Urothelium cell line (cell line): ENCODE data around the gene MAPK4.

Source experiments
- DNase-seq: peaks from one replicate; pipeline ENCODE4 v3.0.0; 2011; ENCODE audit warnings: low spot score, mixed read lengths
- FAIRE-seq: peaks from 2 replicates; lab custom pipeline; 2011; peaks lifted over from hg19 to GRCh38; lab: Jason Lieb, UNC

Gene MAPK4

DNA sequence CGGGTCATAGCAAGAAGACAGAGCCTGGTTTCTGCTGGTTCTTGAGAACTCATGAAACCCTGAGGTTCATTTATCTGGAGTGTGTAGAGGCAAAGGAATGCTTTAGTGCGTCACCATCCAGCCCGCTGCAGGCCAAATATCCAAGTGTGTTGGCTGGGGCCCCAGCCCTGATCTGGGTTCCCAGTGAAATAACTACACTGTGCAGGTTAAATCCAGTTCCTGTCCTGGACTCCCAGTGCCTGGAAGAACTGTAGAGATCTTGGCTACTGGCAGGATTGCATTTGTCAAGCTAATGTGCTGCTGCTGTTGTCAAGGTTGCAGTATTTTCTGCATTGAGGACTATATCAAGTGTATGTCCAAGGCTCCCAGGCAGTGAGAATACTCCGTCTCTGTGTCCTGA lies 89.9 kb downstream of the MAPK4 start:
- no peak for FAIRE-seq
- no peak for DNase-seq

DNA sequence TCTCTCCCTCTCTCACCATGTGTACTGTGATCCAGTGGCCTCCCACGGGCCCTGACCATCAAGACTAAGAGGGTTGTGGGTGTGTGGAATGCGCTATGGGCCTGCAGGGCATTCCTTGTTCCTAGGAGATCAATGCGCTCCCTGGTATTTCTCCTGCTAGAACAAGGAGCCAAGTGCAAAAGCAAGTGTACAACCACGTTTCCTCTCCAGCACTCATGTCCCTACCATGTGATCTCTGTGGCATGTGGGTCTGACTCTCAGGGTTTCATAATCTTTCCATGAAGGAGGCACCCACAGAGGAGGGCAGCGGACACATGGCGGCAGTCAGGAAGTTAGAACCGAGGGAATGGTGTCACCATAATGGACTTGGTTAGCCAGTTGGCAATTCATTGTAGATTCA lies 91.4 kb downstream of the MAPK4 start:
- no peak for FAIRE-seq
- DNase-seq = no peak

DNA sequence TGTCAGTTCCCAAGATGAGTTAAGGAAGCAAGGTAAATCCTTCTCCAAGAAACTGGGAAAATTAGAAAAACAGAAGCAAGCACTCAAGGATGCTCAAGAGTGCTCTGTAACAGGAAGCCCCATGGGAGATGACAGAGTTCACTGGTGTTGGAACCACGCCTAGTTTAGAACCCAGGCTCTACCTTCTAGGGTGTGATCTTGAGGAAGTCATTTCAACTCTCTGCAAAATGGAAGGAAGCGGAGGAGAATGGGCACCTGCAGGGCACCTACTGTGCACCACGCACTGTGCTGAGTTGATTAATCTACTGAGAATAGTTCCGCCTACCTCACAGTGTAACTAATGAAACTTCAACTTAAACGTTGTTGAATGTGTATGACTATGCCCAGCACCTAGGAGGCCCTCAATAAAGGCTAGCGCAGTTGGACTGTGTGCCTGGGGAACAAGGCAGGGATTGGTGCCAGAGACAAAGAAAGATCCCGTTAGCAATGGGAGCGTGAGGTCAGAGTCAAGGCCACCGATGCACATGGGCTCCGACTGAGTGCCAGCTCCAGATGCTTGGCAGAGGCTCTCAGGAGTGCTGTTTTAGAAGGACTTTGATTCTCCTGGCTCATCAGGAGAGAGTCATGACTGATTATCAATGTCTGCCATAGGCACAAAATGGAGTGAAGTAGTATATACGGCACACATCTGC lies 93.7 kb downstream of the MAPK4 start:
- FAIRE-seq (no peak), DNase-seq (no peak)

DNA sequence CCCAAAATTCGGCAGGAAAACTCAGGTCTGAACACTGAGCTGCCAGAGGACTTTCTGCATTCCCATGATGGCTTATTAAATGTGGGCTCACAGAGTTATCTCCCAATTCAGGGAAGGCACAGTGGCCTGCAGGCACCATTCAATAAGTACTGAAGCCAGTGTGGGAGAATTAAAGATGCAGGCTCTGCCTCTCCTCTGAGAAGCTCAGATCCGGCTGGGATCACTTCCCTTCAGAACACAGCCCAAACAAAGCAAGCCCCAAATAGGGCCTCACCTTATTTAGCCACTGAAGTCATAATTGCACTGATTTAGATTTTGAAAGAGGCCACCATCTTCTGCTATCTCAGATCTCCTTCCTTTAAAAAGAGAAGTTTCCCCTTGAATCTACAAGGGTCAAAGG lies 94.3 kb downstream of the MAPK4 start:
- FAIRE-seq (no peak), DNase-seq (no peak)

DNA sequence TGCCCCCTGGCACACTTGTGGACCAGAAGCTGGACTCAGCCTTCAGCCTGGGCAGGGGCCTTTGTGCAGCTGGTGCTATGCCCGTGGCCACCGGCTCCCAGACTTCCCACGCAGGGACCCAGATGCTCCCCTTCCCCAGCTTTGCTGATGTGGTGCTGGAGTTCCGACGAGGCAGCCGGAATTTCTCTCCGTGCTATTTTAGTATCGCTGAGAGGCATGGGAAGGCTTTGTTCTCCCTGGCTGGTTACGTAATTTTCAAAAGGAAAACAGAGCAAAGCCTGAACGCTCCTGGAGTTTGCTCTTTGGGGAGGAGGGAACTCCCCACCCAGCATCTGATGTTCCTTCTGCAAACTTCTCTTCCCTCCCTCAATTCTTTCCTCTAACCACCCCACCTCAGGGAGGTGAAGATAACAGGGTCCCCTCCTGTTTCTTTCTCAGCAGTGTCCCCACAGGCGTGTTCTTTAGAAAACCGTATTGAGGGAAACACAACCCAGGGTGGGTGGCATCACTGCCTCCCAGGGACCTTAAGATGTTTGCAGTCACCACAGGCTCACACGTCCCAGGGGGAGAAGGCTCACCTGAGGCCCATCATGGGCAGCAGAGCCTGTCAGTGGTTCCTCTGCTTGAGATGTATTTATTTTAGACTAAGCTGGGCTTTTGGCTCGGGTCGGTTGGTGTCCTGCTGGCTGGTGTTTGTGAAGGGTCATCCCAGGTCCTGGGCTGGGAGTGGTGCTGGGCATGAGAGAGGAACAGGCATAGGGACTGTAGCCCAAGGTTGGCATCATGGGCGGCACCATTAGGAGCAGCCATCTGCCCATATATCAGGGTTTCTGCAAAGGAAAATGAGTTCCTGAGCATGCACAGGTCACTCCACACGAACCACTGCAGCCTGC lies 95.0 kb downstream of the MAPK4 start:
- no peak for DNase-seq
- no peak for FAIRE-seq

DNA sequence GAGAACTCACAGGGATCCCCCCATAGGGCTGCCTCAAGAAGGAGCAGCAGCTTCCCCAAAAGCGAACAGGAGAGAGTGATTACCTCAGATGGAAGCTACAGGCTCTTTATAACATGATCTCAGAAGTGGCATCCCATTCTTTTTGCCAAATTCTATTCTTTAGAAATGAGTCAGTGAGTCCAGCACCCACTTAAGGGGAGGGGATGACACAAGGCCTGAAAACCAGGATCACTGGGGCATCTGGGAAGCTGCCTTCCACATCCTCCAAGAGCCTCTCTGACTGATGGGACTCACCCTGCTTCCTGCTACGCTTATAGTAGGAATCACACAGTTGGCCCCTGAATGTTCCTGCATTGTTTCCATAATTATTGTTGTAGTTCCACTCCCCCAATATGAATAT lies 96.5 kb downstream of the MAPK4 start:
- FAIRE-seq (no peak), DNase-seq (no peak)

DNA sequence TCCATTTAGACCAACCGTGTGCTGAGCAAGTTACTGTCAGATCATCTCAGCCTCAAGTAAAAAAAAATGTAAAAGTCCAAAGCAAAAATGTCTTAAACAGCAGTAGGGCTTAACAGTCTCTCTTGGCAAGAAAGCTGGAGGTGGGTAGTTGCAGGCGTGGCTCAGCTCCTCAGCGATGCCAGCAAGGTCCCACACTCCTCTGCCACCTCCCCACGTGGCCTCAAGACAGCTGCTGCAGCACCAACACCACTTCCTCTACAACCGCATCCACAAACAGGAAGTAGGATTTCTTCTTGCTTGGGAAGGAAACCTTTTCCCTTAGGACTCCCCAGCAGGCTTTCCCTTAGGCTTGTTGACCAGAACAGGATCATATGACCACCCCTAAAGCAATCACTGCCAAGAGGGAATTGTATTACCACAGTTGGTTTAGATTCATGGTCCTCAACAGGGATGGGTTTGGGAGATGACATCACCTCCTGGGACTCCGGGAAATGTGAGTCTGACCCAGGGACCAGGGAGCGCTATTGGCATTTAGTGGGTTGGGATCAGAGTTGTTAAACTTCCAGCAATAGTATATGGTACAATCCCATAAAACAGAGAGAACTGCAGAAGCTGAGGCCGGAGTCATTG lies 97.1 kb downstream of the MAPK4 start:
- DNase-seq (peak; percentile 10), FAIRE-seq (no peak)

DNA sequence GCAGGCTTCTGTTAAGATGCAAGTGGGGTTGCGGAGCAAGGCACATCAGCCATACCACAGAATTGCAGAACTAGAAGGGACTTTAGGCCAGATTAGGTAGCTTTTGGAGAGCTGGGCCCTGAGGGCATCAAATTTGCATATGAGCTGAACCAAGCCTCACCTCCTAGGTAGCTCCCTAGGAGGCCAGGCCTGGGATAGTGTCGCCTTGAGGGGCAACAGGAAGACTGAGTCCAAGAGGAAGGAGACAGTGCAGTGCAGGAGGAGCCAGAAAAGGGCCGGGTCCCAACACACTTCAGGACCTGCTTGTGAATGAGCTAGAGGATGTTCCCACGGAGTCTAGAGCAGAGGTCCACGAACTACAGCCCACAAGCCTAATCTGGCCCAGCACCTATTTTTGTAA lies 98.7 kb downstream of the MAPK4 start:
- DNase-seq = no peak
- FAIRE-seq = no peak

DNA sequence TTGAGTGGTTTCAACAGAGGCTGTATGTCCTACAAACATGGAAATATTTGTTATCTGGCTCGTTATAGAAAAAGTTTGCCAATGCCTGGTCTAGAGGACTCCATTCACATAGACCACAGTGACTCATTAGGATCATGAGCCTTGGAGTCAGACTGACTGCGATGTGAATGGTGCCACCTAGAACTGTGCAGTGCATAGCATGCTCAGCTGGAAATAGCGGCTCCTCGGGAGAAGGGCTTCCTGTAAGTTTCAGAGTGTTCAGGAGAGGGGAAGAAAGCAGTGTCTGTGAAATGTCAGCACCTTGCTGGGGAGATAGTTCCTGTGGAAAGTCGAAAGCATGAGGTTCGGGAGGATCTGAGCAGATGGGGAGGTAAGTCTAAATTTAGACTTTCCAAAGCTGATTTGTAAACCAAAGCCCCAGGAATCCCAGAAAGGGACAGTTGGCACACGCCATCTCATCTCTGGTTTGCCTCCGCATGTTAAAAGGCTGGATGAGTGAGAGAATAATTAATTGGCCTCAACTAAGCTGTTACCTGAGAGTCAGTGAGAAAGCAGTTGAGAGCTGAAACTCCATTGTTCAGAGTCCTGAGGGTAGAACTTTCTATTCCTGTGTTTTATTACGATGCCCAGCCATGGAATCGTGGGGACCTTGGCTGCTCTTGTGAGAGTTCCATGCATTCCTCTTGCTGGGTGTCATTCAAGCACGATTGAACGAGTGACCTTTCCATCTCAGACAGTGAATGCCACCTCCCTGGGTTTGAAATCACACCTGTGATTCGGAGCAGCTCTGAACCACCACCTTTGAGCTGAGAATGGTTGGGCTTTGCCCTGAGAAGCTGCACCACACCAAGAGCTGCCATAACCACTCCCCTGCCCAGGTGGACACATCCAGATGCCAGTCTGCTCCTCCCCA lies 99.5 kb downstream of the MAPK4 start:
- no peak for FAIRE-seq

DNA sequence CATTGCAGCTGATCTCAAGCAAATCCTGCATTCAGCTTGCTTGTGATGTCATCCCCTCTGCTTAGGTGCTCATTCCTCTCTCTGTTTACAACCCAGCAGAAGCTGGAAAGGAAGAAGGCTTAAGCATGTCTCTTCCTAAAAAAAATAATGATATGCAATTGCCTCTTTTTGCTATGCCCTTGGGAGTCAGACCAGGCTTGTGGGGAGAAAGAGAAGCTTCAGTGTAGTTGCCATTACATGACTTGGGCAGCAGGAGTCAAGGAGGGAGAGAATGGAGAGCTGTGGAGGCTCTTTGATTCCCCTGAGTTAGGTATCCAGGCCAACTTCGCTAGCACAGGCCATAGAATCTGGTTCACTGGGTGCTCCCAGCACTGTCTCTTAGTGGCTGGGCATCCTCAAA lies 101.1 kb downstream of the MAPK4 start:
- DNase-seq (no peak), FAIRE-seq (no peak)

More for the DNA sequence above, 99.5 kb downstream of the MAPK4 start:
- DNase-seq = peak; percentile 70

DNA sequence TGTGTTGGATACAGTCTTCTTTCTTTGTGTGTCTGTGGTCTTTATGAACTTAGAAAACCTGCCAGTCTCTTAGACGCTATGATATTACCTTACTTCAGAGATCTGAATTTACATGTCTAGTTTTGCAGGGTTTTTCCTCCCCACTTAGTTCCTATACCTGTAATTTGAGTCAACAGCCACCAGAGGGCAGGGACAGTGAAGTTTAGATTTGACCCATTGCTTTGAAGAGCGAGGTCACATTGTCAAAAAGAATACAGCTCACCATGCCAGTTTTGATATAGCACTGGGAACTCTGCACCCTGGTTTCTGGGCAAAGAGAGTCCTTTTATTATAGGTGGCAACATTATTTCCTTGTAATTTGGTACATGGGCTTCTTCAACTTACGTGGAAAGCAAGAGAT lies 102.3 kb downstream of the MAPK4 start:
- FAIRE-seq = no peak
- no peak for DNase-seq

DNA sequence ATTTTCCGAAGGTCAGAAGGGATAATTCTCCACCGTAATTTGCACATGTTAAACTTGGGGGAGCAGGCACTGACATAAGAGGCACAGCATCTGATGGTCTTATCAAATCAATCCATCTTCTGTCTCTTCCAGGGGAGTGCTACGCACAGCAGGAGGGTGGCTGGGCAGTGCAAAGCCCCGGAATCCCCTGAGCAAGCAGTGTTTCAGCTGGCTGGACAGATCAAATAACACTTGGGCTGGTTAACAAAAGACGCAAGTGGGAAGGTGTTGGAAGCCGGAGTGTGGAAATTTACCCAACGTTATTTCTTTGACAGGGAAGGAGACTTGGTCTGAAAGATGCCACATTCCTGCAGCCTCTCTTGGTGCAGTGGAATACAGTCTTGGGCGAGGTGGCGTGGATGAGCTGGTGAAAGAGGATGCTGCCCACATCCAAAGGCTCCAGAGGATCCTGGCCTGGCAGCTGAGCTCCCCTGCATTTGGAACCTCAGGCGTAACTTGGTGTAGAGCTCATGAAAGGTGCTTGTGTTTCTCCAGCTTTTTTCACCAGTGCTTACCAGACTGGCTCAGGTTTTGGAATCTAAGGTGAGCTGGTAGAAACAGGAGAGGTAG lies 103.0 kb downstream of the MAPK4 start:
- DNase-seq = no peak
- no peak for FAIRE-seq

DNA sequence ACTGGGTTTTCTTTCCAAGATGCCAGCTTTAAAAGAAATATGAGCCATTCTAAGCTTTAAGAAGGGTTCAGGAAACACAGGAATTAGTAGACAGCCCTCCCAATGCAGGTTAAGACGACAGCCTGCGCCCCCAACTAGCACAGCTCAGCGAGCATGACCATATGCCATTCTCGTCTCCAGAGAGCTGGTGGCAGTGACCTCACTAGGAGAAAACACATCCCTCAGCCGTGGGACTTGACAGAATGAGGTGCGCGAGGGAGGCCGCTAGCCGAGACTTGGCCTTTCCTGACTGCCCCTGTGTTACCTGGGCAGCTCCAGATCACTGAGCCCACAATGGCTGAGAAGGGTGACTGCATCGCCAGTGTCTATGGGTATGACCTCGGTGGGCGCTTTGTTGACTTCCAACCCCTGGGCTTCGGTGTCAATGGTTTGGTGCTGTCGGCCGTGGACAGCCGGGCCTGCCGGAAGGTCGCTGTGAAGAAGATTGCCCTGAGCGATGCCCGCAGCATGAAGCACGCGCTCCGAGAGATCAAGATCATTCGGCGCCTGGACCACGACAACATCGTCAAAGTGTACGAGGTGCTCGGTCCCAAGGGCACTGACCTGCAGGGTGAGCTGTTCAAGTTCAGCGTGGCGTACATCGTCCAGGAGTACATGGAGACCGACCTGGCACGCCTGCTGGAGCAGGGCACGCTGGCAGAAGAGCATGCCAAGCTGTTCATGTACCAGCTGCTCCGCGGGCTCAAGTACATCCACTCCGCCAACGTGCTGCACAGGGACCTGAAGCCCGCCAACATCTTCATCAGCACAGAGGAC lies 103.9 kb downstream of the MAPK4 start:
- no peak for DNase-seq
- no peak for FAIRE-seq

DNA sequence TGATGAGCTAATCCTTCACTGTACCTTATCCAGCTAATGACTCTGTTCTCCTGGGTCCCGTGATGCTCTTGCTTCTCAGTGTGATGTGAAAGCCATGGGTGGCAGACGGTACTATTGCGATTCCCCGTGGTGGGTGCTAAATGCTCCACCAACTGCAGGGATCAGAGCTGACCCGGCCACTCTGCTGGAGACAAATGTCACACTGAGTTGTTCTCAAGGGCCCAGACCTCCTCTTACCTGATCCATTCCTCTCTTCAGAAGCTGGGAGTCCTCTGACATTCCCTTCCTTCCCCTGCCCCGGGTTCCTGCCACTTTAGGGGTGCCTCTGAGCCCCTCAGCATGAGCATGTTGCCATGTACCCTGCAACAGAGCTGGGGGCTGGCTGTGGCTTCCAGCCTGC lies 105.1 kb downstream of the MAPK4 start:
- FAIRE-seq (no peak), DNase-seq (no peak)

DNA sequence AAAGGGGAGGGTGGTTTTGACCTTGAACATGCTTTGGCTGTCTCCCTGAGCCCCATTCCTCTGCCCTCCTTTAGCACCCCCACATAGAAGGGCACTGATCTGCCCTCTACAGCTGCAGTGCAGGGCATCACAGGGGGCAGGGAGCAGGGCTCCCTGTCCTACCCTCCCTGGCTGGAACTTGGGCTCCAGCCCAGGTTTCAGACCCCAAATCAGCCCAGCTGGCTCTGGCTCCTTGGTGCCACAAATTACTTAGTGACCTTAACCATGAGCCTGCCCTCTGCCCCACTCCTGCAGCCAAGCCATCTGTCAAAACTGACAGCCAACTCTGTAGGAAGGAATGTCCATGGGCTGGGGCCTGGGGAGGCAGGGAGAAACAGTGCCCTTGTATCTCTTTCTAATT lies 105.6 kb downstream of the MAPK4 start:
- FAIRE-seq = no peak

DNA sequence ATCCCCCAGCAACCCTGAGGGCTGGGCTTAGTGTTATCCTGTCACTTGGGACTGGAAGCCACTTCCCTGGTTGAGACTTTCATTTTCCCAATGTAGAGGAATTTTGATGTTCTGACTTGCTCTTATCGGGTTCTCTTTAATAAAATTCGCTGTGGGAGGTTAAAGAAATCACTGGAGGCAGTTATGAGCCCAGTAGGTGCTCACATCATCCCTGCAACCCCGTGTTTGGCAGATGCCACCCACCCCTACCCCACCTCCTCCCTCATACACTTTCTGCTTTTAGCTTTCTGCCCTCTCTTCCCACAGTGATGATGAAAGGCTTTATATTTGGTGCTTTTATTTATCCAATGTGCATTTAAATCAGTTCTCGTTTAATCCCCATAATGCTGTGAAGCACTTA lies 106.6 kb downstream of the MAPK4 start:
- DNase-seq (no peak), FAIRE-seq (no peak)

More for the DNA sequence above, 105.6 kb downstream of the MAPK4 start:
- DNase-seq = no peak

DNA sequence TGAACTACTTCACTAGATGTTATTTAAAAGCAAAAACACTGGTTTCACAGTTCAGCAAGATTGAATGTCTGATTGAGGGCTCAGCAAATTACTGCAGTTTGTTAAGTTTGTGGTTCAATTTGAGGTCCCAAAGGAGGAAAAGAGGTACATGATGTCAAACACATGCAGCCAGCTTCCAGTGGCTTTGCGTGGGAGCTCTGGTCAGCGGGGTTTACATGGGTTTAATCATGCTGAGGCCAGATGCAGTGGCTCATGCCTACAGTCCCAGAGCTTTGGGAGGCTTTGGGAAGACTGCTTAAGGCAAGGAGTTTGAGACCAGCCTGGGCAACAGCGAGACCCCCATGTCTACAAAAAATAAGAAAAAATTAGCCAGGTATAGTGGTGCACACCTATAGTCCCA lies 111.5 kb downstream of the MAPK4 start:
- no peak for FAIRE-seq

DNA sequence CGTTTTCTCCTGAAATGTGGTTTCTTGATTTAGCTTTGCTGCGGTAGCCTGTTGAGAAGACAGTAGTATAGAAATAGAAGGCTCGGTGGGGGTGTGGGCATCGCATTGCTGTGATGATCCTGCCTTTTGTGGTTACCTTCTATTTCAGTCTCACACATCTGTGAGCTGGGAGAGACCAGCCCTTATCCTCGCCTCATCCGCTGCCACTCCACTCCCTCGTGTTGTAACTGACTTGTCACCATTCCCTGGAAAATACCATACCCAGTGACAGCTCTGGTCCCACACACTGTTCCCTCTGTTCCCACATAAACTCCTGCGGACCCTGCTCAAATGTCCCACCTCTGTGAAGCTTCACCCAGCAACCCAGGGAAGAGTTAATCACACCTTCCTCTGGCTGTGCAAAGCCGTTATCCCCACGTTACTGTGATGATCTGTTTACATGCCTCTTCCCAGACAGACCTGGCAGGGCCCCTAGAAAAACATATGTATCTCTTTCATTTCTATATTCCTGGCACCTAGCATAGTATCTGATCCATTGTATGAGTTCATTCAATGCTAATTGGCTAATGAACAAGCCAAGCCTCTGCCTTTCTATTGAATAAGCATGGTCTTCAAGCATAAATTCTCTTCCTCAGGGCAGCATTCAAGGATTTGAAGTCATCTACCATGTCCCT lies 114.6 kb downstream of the MAPK4 start:
- no peak for FAIRE-seq
- no peak for DNase-seq

More for the DNA sequence above, 111.5 kb downstream of the MAPK4 start:
- DNase-seq = no peak

DNA sequence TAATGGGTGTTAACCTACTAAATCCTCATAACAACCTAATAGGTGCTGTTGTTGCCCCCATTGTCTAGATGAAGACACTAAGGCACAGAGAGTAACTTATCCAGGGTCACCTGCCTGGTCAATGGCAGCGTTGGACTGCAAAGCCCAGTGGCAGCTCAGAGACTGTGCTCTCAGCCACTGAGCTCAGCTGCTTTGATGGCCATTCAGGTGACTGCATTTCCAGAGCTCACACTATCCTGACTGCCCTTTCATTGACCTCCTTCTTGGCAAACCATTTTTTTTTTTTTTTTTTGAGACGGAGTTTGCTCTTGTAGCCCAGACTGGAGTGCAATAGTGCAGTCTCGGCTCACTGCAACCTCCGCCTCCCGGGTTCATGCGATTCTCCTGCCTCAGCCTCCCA lies 115.2 kb downstream of the MAPK4 start:
- DNase-seq (no peak), FAIRE-seq (no peak)
